ENCODE data around the gene MORF4L2. TPM values are rescaled to one million over a fixed set of nuclear protein-coding genes. Genes with fewer than 3 reads are reported as not detected.

The MORF4L2 gene
- total and polyA plus RNA-seq, 2 of the 8 experiments (the other 6 are each of a cell fraction or from before 2014, with no cell fraction given) = 235 to 373 TPM

GRCh38 chrX:103640401-103641155 is 45.9 kb downstream of the MORF4L2 start:
- Histone ChIP-seq H2BK5ac (ENCODE audit: low read depth, low read length) (no peak overlapping the region), H3K56ac (replicated peaks; ENCODE audit: insufficient read length, low read depth, low read length) (no peak overlapping the region), H3K4me1 (replicated peaks in 1 of 4; ENCODE audit: control insufficient read depth in 3 of 4, insufficient read depth in 4 of 4, low read length in 3 of 4) (peaks cover 0 to 4% (median 0%) of the 10 kb centered on the region in 4 experiments; a peak in 1 of 7 replicates), H3K79me1 (ENCODE audit: low read depth, low read length) (no peaks in the 10 kb centered on the region), H3K27ac (ENCODE audit: low read depth, low read length) (no peak overlapping the region), H3K27me3 (replicated peaks in 1 of 4; ENCODE audit: control insufficient read depth in 3 of 4, extremely low read depth in 1 of 4, insufficient read depth in 3 of 4, low read length in 3 of 4) (no peaks in the 10 kb centered on the region), H2AFZ (ENCODE audit: low read length) (no peak overlapping the region), H3K23ac (ENCODE audit: insufficient read length) (no peak overlapping the region), H3K18ac (ENCODE audit: extremely low read depth, low read length) (no peak overlapping the region), H2BK12ac (ENCODE audit: low read depth, low read length) (no peak overlapping the region), H4K91ac (replicated peaks; ENCODE audit: insufficient read length, low read length) (no peak overlapping the region), H2BK20ac (ENCODE audit: low read length) (no peak overlapping the region), H2BK120ac (replicated peaks; ENCODE audit: low read depth, low read length) (no peak overlapping the region), H3K9me3 (ENCODE audit: insufficient read depth in 2 of 2, low read depth in 1 of 2, low read length in 1 of 2) (no peaks in the 10 kb centered on the region), H3K4ac (replicated peaks; ENCODE audit: insufficient read length, low read depth, low read length) (no peak overlapping the region), H3K14ac (ENCODE audit: insufficient read length) (no peak overlapping the region), H3K36me3 (ENCODE audit: control insufficient read depth in 2 of 4, insufficient read depth in 4 of 4, low read length in 3 of 4) (no peaks in the 10 kb centered on the region), H3K9ac (replicated peaks in 1 of 4; ENCODE audit: extremely low read depth in 1 of 4, low read depth in 3 of 4, low read length in 3 of 4) (no peak overlapping the region), H3K4me3 (ENCODE audit: extremely low read depth in 1 of 4, insufficient read depth in 2 of 4, low read depth in 3 of 4, low read length in 4 of 4) (no peak overlapping the region), H4K20me1 (replicated peaks in 1 of 2; ENCODE audit: control insufficient read depth in 1 of 2, insufficient read depth in 2 of 2, low read length in 2 of 2) (no peaks in the 10 kb centered on the region), H3K4me2 (ENCODE audit: insufficient read depth in 1 of 2, low read depth in 2 of 2, low read length in 2 of 2) (no peak overlapping the region), H4K8ac (ENCODE audit: extremely low read depth, insufficient read depth, low read length) (no peak overlapping the region), H3K23me2 (ENCODE audit: low read depth, low read length) (no peaks in the 10 kb centered on the region), H2BK15ac (ENCODE audit: low read length) (no peak overlapping the region), H2AK5ac (ENCODE audit: low read depth, low read length) (no peak overlapping the region), H4K5ac (ENCODE audit: insufficient read length, low read depth, low read length) (no peak overlapping the region), H3K79me2 (ENCODE audit: control insufficient read depth in 1 of 2, insufficient read depth in 2 of 2, low read length in 2 of 2) (no peaks in the 10 kb centered on the region)
- DNase-seq (ENCODE audit: low read depth in 1 of 2, low spot score in 2 of 2) (no peak), FAIRE-seq (no peak)
- POLR2A ChIA-PET (ENCODE audit: partially characterized antibody) = interaction anchor here (2.3 kb wide), 1 partner anchor 11 kb away, joined by 7 read pairs; the partner anchor contains the start of gene TCEAL1
- WGBS, 2 experiments (ENCODE audit: extremely low coverage in 1 of 2, insufficient coverage in 1 of 2, insufficient read length in 1 of 2, insufficient replicate concordance in 2 of 2, low coverage in 1 of 2, low lambda C conversion rate in 2 of 2, missing lambda C conversion rate in 1 of 2) = 68% methylated on average over 4 of the region's 4 CpGs; no CpG with 5 or more reads in 1 of the 2 experiments
- CTCF ChIA-PET (ENCODE audit: partially characterized antibody) = interaction anchor here (1.2 kb wide), 1 partner anchor 153 kb away, joined by 3 read pairs; no protein-coding TSS in a partner anchor
- TF ChIP-seq SP2 (IDR thresholded peaks at IDR 0.05; ENCODE audit: low read length) = no peak
- TF ChIP-seq, protein P1, sequence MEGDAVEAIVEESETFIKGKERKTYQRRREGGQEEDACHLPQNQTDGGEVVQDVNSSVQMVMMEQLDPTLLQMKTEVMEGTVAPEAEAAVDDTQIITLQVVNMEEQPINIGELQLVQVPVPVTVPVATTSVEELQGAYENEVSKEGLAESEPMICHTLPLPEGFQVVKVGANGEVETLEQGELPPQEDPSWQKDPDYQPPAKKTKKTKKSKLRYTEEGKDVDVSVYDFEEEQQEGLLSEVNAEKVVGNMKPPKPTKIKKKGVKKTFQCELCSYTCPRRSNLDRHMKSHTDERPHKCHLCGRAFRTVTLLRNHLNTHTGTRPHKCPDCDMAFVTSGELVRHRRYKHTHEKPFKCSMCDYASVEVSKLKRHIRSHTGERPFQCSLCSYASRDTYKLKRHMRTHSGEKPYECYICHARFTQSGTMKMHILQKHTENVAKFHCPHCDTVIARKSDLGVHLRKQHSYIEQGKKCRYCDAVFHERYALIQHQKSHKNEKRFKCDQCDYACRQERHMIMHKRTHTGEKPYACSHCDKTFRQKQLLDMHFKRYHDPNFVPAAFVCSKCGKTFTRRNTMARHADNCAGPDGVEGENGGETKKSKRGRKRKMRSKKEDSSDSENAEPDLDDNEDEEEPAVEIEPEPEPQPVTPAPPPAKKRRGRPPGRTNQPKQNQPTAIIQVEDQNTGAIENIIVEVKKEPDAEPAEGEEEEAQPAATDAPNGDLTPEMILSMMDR (IDR thresholded peaks at IDR 0.05; ENCODE audit: control extremely low read depth in 1 of 3, insufficient read depth in 1 of 3, low read depth in 1 of 3, low read length in 3 of 3) = no peak
- TF ChIP-seq MAX (IDR thresholded peaks at IDR 0.05) = no peak
- no peak for TF ChIP-seq JUND (IDR thresholded peaks at IDR 0.05; ENCODE audit: low read length)
- no peak for TF ChIP-seq SIRT6 (IDR thresholded peaks at IDR 0.05; ENCODE audit: low read length)
- TF ChIP-seq POU5F1 (IDR thresholded peaks at IDR 0.05; ENCODE audit: low read depth, low read length) = no peak
- TF ChIP-seq USF2 (IDR thresholded peaks at IDR 0.05; ENCODE audit: low read length) = no peak
- no peak for TF ChIP-seq GTF2F1 (IDR thresholded peaks at IDR 0.05; ENCODE audit: borderline replicate concordance, low read depth, low read length)
